GM12878 (cell line): ENCODE results near the gene NOC4L. TPM values are rescaled to one million over a fixed set of nuclear protein-coding genes. Genes with fewer than 3 reads are reported as not detected.

ENCODE experiments used
- BCL11A ChIP-seq: IDR thresholded peaks from 2 replicates; pipeline ENCODE4 v1.6.1; 2011; ENCODE audit warnings: low read depth, low read length
- BRCA1 ChIP-seq: IDR thresholded peaks from 2 replicates; pipeline ENCODE4 v1.6.1; 2011; ENCODE audit warnings: low read depth, low read length, improper control_type of control experiment
- CHD4 ChIP-seq: fragments of 200-600 bp; sonication (generic); IDR thresholded peaks from 2 replicates; pipeline ENCODE4 v1.6.1; 2016; ENCODE audit warnings: mild to moderate bottlenecking
- EZH2 ChIP-seq: IDR thresholded peaks from 2 replicates; pipeline ENCODE4 v1.6.1; 2012; ENCODE audit warnings: low read depth, mild to moderate bottlenecking, control low read depth, inconsistent platforms, low read length, borderline replicate concordance; ENCODE audit not compliant: control insufficient read depth
- MLLT1 ChIP-seq: fragments of 450-650 bp; IDR thresholded peaks from 2 replicates; pipeline ENCODE4 v1.6.1; 2016; ENCODE audit warnings: mild to moderate bottlenecking
- MTA2 ChIP-seq: fragments of 450-650 bp; IDR thresholded peaks from 2 replicates; pipeline ENCODE4 v1.6.1; 2016; ENCODE audit warnings: low read depth, mild to moderate bottlenecking, moderate library complexity
- RAD21 ChIP-seq: IDR thresholded peaks from 2 replicates; pipeline ENCODE4 v1.6.1; 2011; ENCODE audit warnings: mild to moderate bottlenecking, low read depth, low read length, moderate library complexity; ENCODE audit not compliant: insufficient read depth
- RELA ChIP-seq: fragments of 450-650 bp; IDR thresholded peaks from 2 replicates; pipeline ENCODE4 v1.8.0; 2014; ENCODE audit warnings: borderline replicate concordance; ENCODE audit not compliant: partially characterized antibody
- SMARCA5 ChIP-seq: fragments of 450-650 bp; IDR thresholded peaks from 2 replicates; pipeline ENCODE4 v1.6.1; 2017; ENCODE audit warnings: mild to moderate bottlenecking
- SRF ChIP-seq, 2 experiments: IDR thresholded peaks; 2 replicates each; pipeline ENCODE4 v1.6.1; 2011; ENCODE audit warnings: low read depth in 2 of 2, low read length in 2 of 2, mild to moderate bottlenecking in 1 of 2, moderate library complexity in 1 of 2
- TAF1 ChIP-seq: IDR thresholded peaks from 2 replicates; pipeline ENCODE4 v1.6.1; 2011; ENCODE audit warnings: mild to moderate bottlenecking, low read depth, low read length, borderline replicate concordance
- polyA plus RNA-seq, 11 experiments: library from polyadenylated mRNA; depleted of rRNA in 4 of 11; unstranded in 6 of 11; stranded (reverse) in 5 of 11; fragments of >200 nt; fragmentation: Nextera tagmentation in 4 of 11; fragmentation: Illumina TruSeq in 1 of 11; extraction: Ambion mirVana in 4 of 11; extraction: Trizol in 1 of 11; gene quantifications; 1 replicate in 1 of 11; 2 replicates in 10 of 11; pipeline versions ENCODE4 v1.2.1 to v1.2.3, GENCODE V29; 2011 to 2016; ENCODE audit warnings: inconsistent platforms in 2 of 11, missing spikeins in 2 of 11, low read depth in 1 of 11
- total RNA-seq, 4 experiments: library from RNA; depleted of rRNA in 3 of 4; stranded (reverse); fragments of >200 nt in 3 of 4; fragmentation: Illumina TruSeq in 1 of 4; extraction: Trizol in 1 of 4; gene quantifications; 2 replicates each; pipeline versions ENCODE4 v1.2.1 to v1.2.3, GENCODE V29; 2013 to 2021
- TF ChIP-seq, protein P1 (sequence below): fragments of 450-650 bp; IDR thresholded peaks from 2 replicates; pipeline ENCODE4 v1.6.1; 2017; ENCODE audit warnings: mild to moderate bottlenecking, moderate library complexity

The NOC4L gene
- total and polyA plus RNA-seq, 10 of the 15 experiments (the other 5 are each of a cell fraction or from before 2014, with no cell fraction given): 0.72 to 68.2 (median 15.2) TPM

DNA sequence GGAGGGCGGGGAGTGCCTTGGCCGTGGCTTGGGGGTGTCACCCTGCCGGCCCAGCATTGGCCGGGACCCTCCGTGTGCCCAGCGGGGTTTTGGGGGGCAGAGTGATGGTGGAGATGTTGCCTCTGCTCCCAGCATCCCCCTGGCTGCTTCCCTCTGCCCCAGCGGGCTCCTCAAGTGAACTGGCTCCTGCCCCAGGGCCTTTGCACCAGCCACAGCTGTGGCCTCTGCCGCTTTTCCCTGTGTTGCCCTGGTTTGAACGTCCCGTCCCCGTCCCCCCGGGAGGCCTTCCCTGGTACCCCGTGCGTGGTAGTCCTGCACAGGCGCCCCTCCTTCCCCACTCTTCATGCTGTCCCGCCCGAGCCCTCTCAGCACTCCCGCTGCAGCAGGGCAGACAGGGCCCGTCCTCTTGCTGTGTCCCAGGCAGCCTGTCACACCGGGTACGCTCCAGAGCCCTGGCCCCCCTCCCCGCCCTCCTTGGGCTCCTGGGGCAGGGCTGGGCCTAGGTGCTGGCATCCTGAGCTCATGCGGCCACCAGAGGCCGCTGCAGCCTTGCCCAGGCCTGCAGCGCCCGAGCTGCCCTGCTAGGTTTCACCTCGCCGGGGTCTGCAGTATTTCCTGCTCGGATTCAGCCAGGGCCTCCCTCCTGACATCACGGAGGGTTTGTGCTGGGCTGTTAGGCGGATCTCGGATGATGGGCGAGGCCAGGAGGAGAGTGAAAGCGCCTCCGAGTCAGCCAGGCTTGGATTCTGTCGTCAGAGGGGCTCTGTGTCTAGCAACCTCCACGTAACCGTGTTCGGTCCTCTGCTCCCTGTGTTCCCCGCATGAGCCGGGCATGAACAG, 9.5 kb downstream of the NOC4L start (continued):
- no peak for TF ChIP-seq MLLT1
- TF ChIP-seq RAD21: peak; percentile 86
- no peak for TF ChIP-seq CHD4
- no peak for TF ChIP-seq MTA2
- TF ChIP-seq, protein P1, sequence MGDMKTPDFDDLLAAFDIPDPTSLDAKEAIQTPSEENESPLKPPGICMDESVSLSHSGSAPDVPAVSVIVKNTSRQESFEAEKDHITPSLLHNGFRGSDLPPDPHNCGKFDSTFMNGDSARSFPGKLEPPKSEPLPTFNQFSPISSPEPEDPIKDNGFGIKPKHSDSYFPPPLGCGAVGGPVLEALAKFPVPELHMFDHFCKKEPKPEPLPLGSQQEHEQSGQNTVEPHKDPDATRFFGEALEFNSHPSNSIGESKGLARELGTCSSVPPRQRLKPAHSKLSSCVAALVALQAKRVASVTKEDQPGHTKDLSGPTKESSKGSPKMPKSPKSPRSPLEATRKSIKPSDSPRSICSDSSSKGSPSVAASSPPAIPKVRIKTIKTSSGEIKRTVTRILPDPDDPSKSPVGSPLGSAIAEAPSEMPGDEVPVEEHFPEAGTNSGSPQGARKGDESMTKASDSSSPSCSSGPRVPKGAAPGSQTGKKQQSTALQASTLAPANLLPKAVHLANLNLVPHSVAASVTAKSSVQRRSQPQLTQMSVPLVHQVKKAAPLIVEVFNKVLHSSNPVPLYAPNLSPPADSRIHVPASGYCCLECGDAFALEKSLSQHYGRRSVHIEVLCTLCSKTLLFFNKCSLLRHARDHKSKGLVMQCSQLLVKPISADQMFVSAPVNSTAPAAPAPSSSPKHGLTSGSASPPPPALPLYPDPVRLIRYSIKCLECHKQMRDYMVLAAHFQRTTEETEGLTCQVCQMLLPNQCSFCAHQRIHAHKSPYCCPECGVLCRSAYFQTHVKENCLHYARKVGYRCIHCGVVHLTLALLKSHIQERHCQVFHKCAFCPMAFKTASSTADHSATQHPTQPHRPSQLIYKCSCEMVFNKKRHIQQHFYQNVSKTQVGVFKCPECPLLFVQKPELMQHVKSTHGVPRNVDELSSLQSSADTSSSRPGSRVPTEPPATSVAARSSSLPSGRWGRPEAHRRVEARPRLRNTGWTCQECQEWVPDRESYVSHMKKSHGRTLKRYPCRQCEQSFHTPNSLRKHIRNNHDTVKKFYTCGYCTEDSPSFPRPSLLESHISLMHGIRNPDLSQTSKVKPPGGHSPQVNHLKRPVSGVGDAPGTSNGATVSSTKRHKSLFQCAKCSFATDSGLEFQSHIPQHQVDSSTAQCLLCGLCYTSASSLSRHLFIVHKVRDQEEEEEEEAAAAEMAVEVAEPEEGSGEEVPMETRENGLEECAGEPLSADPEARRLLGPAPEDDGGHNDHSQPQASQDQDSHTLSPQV: no peak
- 0 out of 2 replicates have a peak, but pooled peaks have one; percentile 34 for TF ChIP-seq SMARCA5
- no peak for TF ChIP-seq EZH2
- no peak for TF ChIP-seq SRF (IDR thresholded peaks at IDR 0.05; ENCODE audit: low read depth in 2 of 2, low read length in 2 of 2)
- peak; percentile 16 for TF ChIP-seq RELA
- no peak for TF ChIP-seq TAF1
- no peak for TF ChIP-seq BCL11A
- TF ChIP-seq BRCA1: no peak
